Measurements from ENCODE around the gene PIGC.
A peak's percentile ranks its signal among the peaks of the same experiment; 100 is the strongest.
"Not testable (repeated sequence)": the region's sequence is repeated elsewhere in the genome, so short reads cannot be mapped to it uniquely, and the experiment has no call there.

Gene PIGC

GRCh38 chr1:172442843-172443565 is 865 bp downstream of the PIGC start:
- H3K4me3 ChIP-seq (ENCODE audit: low read length), result peak overlapping the region; percentile 79
- DNase-seq (ENCODE audit: low read depth, low spot score), result no peak

DNA sequence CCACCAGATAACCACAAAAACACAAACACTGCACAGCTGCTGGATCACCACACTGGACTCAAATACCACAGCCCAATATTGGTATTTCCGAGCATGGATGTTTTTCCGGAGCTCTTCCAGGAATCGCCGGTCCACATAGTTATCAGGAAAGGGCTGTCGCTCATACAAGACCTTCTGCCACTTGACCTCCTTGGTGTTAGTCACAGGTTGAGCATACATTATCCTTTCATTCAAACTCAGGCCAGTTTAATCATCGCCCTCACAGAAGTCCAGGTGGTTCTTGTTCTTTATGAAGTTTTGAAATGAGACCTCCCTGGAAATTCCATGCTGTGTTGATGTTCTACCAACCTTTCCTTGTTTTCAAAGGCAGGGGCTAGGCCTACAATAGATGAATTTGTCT is 1.5 kb downstream of the PIGC start:
- no peak for DNase-seq (ENCODE audit: low read depth, low spot score)
- H3K4me3 ChIP-seq (ENCODE audit: low read length), result no peak overlapping the region

DNA sequence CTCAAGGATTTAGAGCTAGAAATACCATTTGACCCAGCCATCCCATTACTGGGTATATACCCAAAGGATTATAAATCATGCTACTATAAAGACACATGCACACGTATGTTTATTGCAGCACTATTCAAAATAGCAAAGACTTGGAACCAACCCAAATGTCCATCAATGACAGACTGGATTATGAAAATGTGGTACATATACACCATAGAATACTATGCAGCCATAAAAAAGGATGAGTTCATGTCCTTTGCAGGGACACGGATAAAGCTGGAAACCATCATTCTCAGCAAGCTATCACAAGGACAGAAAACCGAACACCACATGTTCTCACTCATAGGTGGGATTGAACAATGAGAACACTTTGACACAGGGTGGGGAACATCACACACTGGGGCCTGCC is 6.7 kb downstream of the PIGC start:
- DNase-seq (ENCODE audit: low read depth, low spot score); H3K4me3 ChIP-seq (ENCODE audit: low read length): not testable (repeated sequence)

GRCh38 chr1:172431721-172432192 is 12.1 kb downstream of the PIGC start:
- no peak overlapping the region for H3K4me3 ChIP-seq (ENCODE audit: low read length)
- no peak for DNase-seq (ENCODE audit: low read depth, low spot score)

GRCh38 chr1:172431204-172431603 is 12.7 kb downstream of the PIGC start:
- DNase-seq (ENCODE audit: low read depth, low spot score), result peak; percentile 39
- H3K4me3 ChIP-seq (ENCODE audit: low read length), result no peak overlapping the region

- no peak for DNase-seq (ENCODE audit: low read depth, low spot score)
- H3K4me3 ChIP-seq (ENCODE audit: low read length), result no peak overlapping the region
These were observed 13.8 kb downstream of the PIGC start for GRCh38 chr1:172430128-172430454.

- peak; percentile 77 for DNase-seq (ENCODE audit: low read depth, low spot score)
- H3K4me3 ChIP-seq (ENCODE audit: low read length), result no peak overlapping the region
These were observed 14.3 kb downstream of the PIGC start for GRCh38 chr1:172429331-172430127.

GRCh38 chr1:172427191-172427590 is 16.7 kb downstream of the PIGC start:
- no peak for DNase-seq (ENCODE audit: low read depth, low spot score)
- no peak overlapping the region for H3K4me3 ChIP-seq (ENCODE audit: low read length)

DNA sequence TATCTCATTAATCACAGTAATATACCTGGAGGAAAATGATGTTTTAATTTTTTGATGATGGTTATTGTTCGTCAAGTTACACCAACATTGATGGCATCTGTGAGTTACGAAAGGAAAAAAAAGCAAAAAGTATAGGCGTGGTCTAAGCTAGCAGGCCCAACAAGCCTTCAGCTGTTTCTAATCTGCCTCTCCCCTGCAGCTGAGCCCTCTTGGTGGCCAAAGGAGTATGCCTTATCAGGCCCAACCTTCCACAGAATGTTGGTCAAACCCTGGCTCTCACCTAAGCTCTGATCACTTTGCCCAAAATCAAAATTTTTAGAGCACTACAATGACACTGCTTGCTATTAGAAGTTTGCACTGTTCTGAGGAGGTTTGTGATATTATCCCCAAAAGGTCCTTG is 18.5 kb downstream of the PIGC start:
- H3K4me3 ChIP-seq (ENCODE audit: low read length), result no peak overlapping the region

DNA sequence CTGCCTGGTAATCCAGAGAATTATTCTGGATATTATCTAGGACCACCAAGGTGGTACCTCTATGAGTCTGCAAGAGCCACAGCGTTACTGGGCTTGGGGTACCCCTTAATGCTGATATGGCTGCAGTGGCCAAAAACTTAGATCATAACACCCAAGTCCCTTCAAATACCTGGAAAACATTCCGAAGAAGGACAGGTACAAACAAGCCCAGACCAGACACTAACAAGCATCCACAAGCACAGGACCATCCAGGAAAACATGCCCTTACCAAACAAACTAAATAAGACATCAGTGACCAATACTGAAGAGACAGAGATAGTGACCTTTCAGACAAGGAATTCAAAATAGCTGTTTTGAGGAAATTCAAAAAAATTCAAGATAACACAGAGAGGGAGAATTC is 20.5 kb downstream of the PIGC start:
- H3K4me3 ChIP-seq (ENCODE audit: low read length), result no peak overlapping the region

More for the DNA sequence above, 18.5 kb downstream of the PIGC start:
- no peak for DNase-seq (ENCODE audit: low read depth, low spot score)

GRCh38 chr1:172421974-172422604 is 21.8 kb downstream of the PIGC start:
- H3K4me3 ChIP-seq (ENCODE audit: low read length), result no peak overlapping the region
- DNase-seq (ENCODE audit: low read depth, low spot score), result no peak

More for the DNA sequence above, 20.5 kb downstream of the PIGC start:
- no peak for DNase-seq (ENCODE audit: low read depth, low spot score)

DNA sequence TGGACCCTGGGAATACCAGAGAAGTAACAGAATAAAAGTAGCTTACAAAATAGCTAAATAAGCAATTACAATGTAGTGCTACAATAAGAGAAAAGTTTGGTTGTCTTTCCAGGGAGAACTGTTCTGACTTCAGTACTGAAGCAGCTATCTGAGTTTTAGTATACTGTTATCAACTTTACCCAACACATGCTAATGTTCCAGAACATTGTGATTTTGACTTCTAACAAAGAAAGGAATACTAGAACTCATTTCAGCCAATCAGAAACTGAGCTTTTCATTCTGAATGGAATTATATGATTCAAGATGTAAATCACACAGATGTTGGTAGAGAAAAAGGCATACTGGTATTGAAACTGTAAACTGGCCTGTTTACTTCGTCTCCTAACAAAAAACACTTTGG is 23.5 kb downstream of the PIGC start, which contains the start of gene C1orf105:
C1orf105 (plus strand) TSS at position 301 of the 400 bp plus-strand sequence. CDS start 201 bp downstream, outside the sequence.
- no peak for DNase-seq (ENCODE audit: low read depth, low spot score)
- H3K4me3 ChIP-seq (ENCODE audit: low read length), result no peak within 1 kb of the TSS

DNA sequence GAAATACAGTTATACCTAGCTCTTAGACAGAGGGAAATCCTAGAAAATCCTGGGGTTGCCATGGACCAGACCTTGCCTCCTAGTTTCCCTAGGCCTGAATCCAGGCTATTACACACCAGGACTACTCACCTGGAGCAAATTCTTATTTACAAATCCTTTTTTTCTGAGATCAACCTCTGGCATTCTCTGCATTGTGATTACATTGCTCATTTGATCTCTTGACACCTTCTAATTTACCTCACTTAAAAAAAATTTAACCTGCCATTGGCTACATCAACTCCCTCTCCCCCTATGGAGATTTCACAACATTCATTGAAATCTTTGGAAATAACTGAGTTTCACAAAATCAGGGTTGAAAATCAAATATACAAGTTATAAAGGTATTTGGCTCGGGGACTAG is 26.3 kb downstream of the PIGC start:
- H3K4me3 ChIP-seq (ENCODE audit: low read length), result no peak overlapping the region
- DNase-seq (ENCODE audit: low read depth, low spot score), result no peak

DNA sequence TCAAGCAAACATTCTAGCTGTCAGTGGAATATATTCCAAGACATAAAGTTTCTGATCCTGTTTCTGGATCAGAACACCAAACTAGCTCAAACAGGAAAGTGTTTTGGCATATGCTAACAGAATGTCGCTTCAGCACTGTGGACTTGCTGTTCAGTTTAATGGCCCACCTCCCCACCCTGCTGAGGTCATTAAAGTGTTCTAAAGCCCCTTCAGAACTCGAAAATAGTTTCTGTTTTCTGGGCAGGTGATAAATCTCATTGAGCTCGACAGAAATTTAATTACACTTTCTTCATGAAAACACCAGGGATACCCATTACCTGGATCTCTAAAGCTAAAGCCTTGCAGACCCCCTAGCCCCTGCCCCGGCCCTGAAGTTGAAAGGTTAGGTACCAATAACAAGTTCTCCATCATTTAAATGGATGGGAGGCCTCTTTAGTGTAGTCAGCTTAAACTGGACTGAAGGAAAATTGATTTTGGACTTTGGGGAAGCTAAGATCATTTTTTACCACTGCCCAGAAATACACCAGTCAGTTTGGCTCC is 27.3 kb downstream of the PIGC start:
- H3K4me3 ChIP-seq (ENCODE audit: low read length), result no peak overlapping the region
- DNase-seq (ENCODE audit: low read depth, low spot score), result no peak

DNA sequence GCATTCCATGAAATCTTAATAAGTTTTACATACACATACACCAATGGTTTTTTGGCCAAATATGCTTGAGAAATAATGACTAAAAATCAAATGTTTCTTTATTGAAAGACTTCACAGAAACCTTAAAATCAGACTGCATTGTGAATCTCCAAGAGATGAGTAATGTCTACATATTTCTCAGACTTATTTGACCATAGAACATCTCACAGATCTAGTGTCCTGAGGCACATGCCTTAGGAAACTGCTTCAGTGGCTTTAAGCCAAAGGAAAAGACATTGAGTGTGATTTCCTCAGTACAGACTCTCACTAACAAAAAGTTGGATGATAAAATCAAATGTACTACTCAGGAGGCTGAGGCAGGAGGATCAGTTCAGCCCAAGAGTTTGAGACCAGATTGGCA is 29.5 kb downstream of the PIGC start:
- no peak for DNase-seq (ENCODE audit: low read depth, low spot score)

GRCh38 chr1:172411791-172412338 is 32.0 kb downstream of the PIGC start:
- no peak overlapping the region for H3K4me3 ChIP-seq (ENCODE audit: low read length)
- no peak for DNase-seq (ENCODE audit: low read depth, low spot score)

More for the DNA sequence above, 29.5 kb downstream of the PIGC start:
- H3K4me3 ChIP-seq (ENCODE audit: low read length), result no peak overlapping the region

DNA sequence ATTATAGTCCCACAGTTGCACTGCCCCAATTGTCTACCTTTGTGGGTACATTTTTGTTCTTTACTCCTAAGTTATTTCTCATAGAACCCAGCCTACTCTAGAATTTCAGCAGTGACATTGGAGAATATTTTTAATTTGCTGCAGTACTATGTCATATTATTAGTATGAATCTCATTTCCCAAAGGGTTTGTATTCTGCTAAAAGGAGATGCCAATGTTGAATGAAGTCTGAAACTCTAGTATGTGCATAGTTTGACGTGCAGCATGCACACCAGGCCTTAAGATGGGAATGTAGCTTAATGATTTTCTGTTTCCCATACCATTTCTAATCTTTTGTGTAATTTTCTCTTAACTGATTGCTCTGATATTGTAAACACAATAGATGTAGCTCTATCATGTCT is 33.8 kb downstream of the PIGC start:
- DNase-seq (ENCODE audit: low read depth, low spot score), result no peak
- H3K4me3 ChIP-seq (ENCODE audit: low read length), result no peak overlapping the region

GRCh38 chr1:172408958-172409357 is 34.9 kb downstream of the PIGC start:
- H3K4me3 ChIP-seq (ENCODE audit: low read length), result no peak overlapping the region
- DNase-seq (ENCODE audit: low read depth, low spot score), result no peak

DNA sequence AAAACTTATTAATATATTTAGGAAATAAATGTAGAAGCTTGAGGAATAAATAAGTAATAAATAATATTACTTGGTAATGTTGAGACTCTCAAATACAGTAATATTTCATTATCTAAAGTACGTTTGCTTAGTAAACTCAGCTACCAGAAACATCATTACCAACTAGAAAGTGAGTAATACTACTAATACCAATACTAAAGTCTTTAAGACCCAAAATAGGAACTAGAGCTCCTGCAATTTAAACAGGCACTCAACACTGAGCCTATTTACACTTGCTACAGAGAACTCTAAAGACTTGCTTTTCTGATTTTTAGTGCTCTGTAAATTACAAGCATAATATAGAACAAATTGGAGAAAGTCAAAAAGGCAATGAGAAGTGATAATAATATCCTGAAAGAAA is 36.9 kb downstream of the PIGC start:
- no peak for DNase-seq (ENCODE audit: low read depth, low spot score)
- no peak overlapping the region for H3K4me3 ChIP-seq (ENCODE audit: low read length)
